K562 (cell line): ENCODE measurements around the gene SLC12A9. TPM values are rescaled to one million over a fixed set of nuclear protein-coding genes. Genes with fewer than 3 reads are reported as not detected.

Experiments
- CBX1 ChIP-seq: sonication (generic); IDR thresholded peaks from 2 replicates; pipeline ENCODE4 v1.6.1; 2016; ENCODE audit warnings: antibody characterized with exemption, low read depth, mild to moderate bottlenecking
- CHD2 ChIP-seq: IDR thresholded peaks from 2 replicates; pipeline ENCODE4 v1.6.1; 2011; ENCODE audit warnings: low read depth, low read length
- FIP1L1 ChIP-seq: fragments of 200-400 bp; formaldehyde crosslinking; IDR thresholded peaks from 2 replicates; pipeline ENCODE4 v1.6.1; 2018; ENCODE audit warnings: mild to moderate bottlenecking, low read depth, low read length; ENCODE audit not compliant: poor library complexity, severe bottlenecking
- GATAD2A ChIP-seq: fragments of 450-650 bp; IDR thresholded peaks from 2 replicates; pipeline ENCODE4 v1.6.1; 2017
- GTF2A2 ChIP-seq: IDR thresholded peaks from 2 replicates; pipeline ENCODE4 v1.6.1; 2016; ENCODE audit warnings: mild to moderate bottlenecking, missing genetic modification characterization, missing compliant biosample characterization
- ILF3 ChIP-seq: fragments of 450-650 bp; IDR thresholded peaks from 2 replicates; pipeline ENCODE4 v1.6.1; 2018; ENCODE audit warnings: antibody characterized with exemption, mild to moderate bottlenecking, moderate library complexity, borderline replicate concordance
- L3MBTL2 ChIP-seq: fragments of 450-650 bp; IDR thresholded peaks from 2 replicates; pipeline ENCODE4 v1.6.1; 2016; ENCODE audit warnings: mild to moderate bottlenecking, moderate library complexity
- MBD2 ChIP-seq: sonication (generic); IDR thresholded peaks from 2 replicates; pipeline ENCODE4 v1.6.1; 2016; ENCODE audit warnings: low read depth, borderline replicate concordance
- MCM3 ChIP-seq: fragments of 450-650 bp; IDR thresholded peaks from 2 replicates; pipeline ENCODE4 v1.6.1; 2016
- NFE2 ChIP-seq: IDR thresholded peaks from 2 replicates; pipeline ENCODE4 v1.6.1; 2014; ENCODE audit warnings: antibody characterized with exemption, low read depth
- RBM34 ChIP-seq: fragments of 200-400 bp; formaldehyde crosslinking; IDR thresholded peaks from 2 replicates; pipeline ENCODE4 v1.6.1; 2018; ENCODE audit warnings: low read length, borderline replicate concordance; ENCODE audit not compliant: insufficient read depth
- RFX1 ChIP-seq: fragments of 450-650 bp; IDR thresholded peaks from 2 replicates; pipeline ENCODE4 v1.6.1; 2016; ENCODE audit warnings: mild to moderate bottlenecking, moderate library complexity
- SIRT6 ChIP-seq: IDR thresholded peaks from one replicate; pipeline ENCODE4 v1.6.1; 2012; ENCODE audit warnings: low read depth, mild to moderate bottlenecking, control low read depth, inconsistent platforms, low read length, moderate library complexity
- U2AF1 ChIP-seq: fragments of 200-400 bp; formaldehyde crosslinking; optimal IDR thresholded peaks from 2 replicates; pipeline ENCODE3; 2017; ENCODE audit warnings: mild to moderate bottlenecking, low read depth, low read length, moderate library complexity
- ZKSCAN8 ChIP-seq: fragments of 200-800 bp; sonication (Bioruptor generic); IDR thresholded peaks from 2 replicates; pipeline ENCODE4 v1.6.1; 2016; ENCODE audit warnings: missing genetic modification characterization, missing compliant biosample characterization
- polyA plus RNA-seq, 8 experiments: library from polyadenylated mRNA; depleted of rRNA in 4 of 8; stranded (reverse) in 5 of 8; unstranded in 3 of 8; fragments of >200 nt; fragmentation: Nextera tagmentation in 2 of 8; fragmentation: Illumina TruSeq in 1 of 8; extraction: Ambion mirVana in 2 of 8; extraction: Trizol in 1 of 8; gene quantifications; 2 replicates each; pipeline versions ENCODE4 v1.2.1 to v1.2.3, GENCODE V29; 2011 to 2014; ENCODE audit warnings: inconsistent platforms in 1 of 8, missing spikeins in 1 of 8
- total RNA-seq, 7 experiments: library from RNA; depleted of rRNA in 6 of 7; stranded (reverse); fragments of >200 nt in 6 of 7; fragmentation: Illumina TruSeq in 2 of 7; extraction: Trizol in 2 of 7; gene quantifications; 2 replicates each; pipeline versions ENCODE4 v1.2.1 to v1.2.3, GENCODE V29; 2011 to 2021; ENCODE audit warnings: low replicate concordance in 1 of 7
- TF ChIP-seq, protein P1 (sequence below): fragments of 250-450 bp; sonication (Bioruptor Pico); IDR thresholded peaks from 2 replicates; pipeline ENCODE4 v1.8.0; 2021; ENCODE audit warnings: borderline replicate concordance, mild to moderate bottlenecking, moderate library complexity; ENCODE audit not compliant: poor library complexity, severe bottlenecking
- TF ChIP-seq, protein P2 (sequence below): fragments of 250-450 bp; sonication (Bioruptor Pico); IDR thresholded peaks from 2 replicates; pipeline ENCODE4 v1.8.0; 2022; ENCODE audit warnings: moderate library complexity, mild to moderate bottlenecking, inconsistent platforms
- TF ChIP-seq, protein P3 (sequence below): fragments of 450-650 bp; formaldehyde crosslinking; IDR thresholded peaks from 2 replicates; pipeline ENCODE4 v1.4.0; 2022; ENCODE audit warnings: missing genetic modification characterization
- TF ChIP-seq, protein P4 (sequence below): sonication (generic); formaldehyde crosslinking; IDR thresholded peaks from 2 replicates; pipeline ENCODE4 v1.8.0; 2022; ENCODE audit warnings: missing genetic modification reagents, mild to moderate bottlenecking, moderate library complexity, borderline replicate concordance
- TF ChIP-seq, protein P5 (sequence below): fragments of 450-650 bp; IDR thresholded peaks from 2 replicates; pipeline ENCODE4 v1.6.1; 2017; ENCODE audit warnings: antibody characterized with exemption, mild to moderate bottlenecking

The SLC12A9 gene
- total and polyA plus RNA-seq, 9 of the 15 experiments (the other 6 are each of a cell fraction or from before 2014, with no cell fraction given) = 0.06 to 20.2 (median 10.7) TPM

DNA sequence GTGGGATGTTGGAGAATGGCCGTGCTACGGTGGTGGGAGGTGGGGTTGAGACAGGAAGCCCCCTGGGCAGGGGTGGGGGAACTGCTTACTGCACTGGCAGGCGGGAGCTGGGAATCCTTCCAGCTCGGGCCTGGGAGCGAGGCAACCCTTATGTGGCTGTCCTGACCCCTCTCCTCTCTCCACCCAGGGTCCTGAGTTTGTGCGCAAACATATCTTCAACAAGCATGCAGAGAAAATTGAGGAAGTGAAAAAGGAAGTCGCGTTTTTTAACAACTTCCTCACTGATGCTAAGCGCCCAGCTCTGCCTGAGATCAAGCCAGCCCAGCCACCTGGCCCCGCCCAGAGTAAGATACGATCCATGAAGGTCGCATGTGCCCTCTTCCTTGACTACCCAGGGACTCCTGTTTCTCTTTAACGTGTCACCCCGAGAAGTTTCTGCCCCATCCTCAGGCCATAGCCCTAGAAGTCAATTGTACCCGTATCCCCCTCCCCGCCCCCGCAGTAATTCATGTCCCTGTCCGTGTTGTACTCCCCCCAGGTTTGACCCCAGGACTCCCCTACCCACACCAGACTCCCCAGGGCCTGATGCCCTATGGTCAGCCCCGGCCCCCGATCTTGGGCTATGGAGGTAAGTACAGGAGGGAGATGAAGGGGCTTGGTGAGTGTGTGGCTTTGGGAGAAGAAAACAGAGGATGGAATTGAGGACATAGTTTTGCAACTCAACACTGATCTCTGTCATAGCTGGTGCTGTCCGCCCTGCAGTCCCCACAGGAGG, 35.2 kb downstream of the SLC12A9 start (continued):
- TF ChIP-seq GTF2A2 (tag) (no peak), RBM34 (no peak), FIP1L1 (no peak), NFE2 (no peak), CHD2 (no peak), GATAD2A (peak; percentile 34; the same call in 1 of the 2 replicates), SIRT6 (no peak), MBD2 (peak; percentile 45; the same call in 1 of the 2 replicates), L3MBTL2 (peak; percentile 57), RFX1 (no peak), CBX1 (no peak; the same call in 1 of the 2 replicates), MCM3 (no peak), ZKSCAN8 (no peak), U2AF1 (no peak), ILF3 (no peak)
- TF ChIP-seq, protein P1, sequence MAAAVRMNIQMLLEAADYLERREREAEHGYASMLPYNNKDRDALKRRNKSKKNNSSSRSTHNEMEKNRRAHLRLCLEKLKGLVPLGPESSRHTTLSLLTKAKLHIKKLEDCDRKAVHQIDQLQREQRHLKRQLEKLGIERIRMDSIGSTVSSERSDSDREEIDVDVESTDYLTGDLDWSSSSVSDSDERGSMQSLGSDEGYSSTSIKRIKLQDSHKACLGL (CRISPR knock-in tag) = no peak
- TF ChIP-seq, protein P2, sequence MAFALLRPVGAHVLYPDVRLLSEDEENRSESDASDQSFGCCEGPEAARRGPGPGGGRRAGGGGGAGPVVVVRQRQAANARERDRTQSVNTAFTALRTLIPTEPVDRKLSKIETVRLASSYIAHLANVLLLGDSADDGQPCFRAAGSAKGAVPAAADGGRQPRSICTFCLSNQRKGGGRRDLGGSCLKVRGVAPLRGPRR (CRISPR knock-in tag) = no peak
- TF ChIP-seq, protein P3, sequence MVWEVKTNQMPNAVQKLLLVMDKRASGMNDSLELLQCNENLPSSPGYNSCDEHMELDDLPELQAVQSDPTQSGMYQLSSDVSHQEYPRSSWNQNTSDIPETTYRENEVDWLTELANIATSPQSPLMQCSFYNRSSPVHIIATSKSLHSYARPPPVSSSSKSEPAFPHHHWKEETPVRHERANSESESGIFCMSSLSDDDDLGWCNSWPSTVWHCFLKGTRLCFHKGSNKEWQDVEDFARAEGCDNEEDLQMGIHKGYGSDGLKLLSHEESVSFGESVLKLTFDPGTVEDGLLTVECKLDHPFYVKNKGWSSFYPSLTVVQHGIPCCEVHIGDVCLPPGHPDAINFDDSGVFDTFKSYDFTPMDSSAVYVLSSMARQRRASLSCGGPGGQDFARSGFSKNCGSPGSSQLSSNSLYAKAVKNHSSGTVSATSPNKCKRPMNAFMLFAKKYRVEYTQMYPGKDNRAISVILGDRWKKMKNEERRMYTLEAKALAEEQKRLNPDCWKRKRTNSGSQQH (CRISPR knock-in tag) = no peak
- TF ChIP-seq, protein P4, sequence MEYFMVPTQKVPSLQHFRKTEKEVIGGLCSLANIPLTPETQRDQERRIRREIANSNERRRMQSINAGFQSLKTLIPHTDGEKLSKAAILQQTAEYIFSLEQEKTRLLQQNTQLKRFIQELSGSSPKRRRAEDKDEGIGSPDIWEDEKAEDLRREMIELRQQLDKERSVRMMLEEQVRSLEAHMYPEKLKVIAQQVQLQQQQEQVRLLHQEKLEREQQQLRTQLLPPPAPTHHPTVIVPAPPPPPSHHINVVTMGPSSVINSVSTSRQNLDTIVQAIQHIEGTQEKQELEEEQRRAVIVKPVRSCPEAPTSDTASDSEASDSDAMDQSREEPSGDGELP = 0 out of 2 replicates have a peak, but pooled peaks have one; percentile 20
- TF ChIP-seq, protein P5, sequence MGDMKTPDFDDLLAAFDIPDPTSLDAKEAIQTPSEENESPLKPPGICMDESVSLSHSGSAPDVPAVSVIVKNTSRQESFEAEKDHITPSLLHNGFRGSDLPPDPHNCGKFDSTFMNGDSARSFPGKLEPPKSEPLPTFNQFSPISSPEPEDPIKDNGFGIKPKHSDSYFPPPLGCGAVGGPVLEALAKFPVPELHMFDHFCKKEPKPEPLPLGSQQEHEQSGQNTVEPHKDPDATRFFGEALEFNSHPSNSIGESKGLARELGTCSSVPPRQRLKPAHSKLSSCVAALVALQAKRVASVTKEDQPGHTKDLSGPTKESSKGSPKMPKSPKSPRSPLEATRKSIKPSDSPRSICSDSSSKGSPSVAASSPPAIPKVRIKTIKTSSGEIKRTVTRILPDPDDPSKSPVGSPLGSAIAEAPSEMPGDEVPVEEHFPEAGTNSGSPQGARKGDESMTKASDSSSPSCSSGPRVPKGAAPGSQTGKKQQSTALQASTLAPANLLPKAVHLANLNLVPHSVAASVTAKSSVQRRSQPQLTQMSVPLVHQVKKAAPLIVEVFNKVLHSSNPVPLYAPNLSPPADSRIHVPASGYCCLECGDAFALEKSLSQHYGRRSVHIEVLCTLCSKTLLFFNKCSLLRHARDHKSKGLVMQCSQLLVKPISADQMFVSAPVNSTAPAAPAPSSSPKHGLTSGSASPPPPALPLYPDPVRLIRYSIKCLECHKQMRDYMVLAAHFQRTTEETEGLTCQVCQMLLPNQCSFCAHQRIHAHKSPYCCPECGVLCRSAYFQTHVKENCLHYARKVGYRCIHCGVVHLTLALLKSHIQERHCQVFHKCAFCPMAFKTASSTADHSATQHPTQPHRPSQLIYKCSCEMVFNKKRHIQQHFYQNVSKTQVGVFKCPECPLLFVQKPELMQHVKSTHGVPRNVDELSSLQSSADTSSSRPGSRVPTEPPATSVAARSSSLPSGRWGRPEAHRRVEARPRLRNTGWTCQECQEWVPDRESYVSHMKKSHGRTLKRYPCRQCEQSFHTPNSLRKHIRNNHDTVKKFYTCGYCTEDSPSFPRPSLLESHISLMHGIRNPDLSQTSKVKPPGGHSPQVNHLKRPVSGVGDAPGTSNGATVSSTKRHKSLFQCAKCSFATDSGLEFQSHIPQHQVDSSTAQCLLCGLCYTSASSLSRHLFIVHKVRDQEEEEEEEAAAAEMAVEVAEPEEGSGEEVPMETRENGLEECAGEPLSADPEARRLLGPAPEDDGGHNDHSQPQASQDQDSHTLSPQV = peak; percentile 61; the same call in 1 of the 2 replicates
